Mammary epithelial cell (primary cell): ENCODE data around the gene TNS4.

ENCODE experiments used
- CTCF ChIP-seq, 2 donors: IDR thresholded peaks in 1 of 2; conservative IDR thresholded peaks in 1 of 2; 2 replicates each; pipeline ENCODE4 v1.5.1; 2011 to 2012; ENCODE audit warnings: inconsistent platforms in 2 of 2, low read length in 2 of 2, mild to moderate bottlenecking in 2 of 2, control low read depth in 1 of 2, low read depth in 1 of 2; ENCODE audit not compliant: insufficient read depth in 1 of 2; ENCODE audit errors: extremely low read depth in 1 of 2
- EZH2 ChIP-seq: IDR thresholded peaks from 2 replicates; pipeline ENCODE4 v1.6.1; 2012; ENCODE audit warnings: low read length, inconsistent platforms, borderline replicate concordance

GRCh38 chr17:40463122-40463550 is 38.3 kb downstream of the TNS4 start:
- TF ChIP-seq CTCF (conservative IDR thresholded peaks at IDR 0.05 in 1 of 2, IDR thresholded peaks at IDR 0.05 in 1 of 2; ENCODE audit: extremely low read depth in 1 of 2, insufficient read depth in 1 of 2, low read depth in 1 of 2, low read length in 2 of 2), result no peak
- no peak for TF ChIP-seq EZH2
